IPS-15b (cell line): Measurements from ENCODE around the gene ZNF473.
"Not testable (repeated sequence)": the region's sequence is repeated elsewhere in the genome, so short reads cannot be mapped to it uniquely, and the experiment has no call there.

Source experiments
- H3K27me3 ChIP-seq: one replicate; pipeline ENCODE4 v1.6.1; 2013; ENCODE audit warnings: low read length; ENCODE audit not compliant: control insufficient read depth, insufficient read depth
- H3K36me3 ChIP-seq: one replicate; pipeline ENCODE4 v1.6.1; 2013; ENCODE audit warnings: low read length; ENCODE audit not compliant: control insufficient read depth, insufficient read depth
- H3K4me1 ChIP-seq: one replicate; pipeline ENCODE4 v1.6.1; 2013; ENCODE audit warnings: mild to moderate bottlenecking, low read length; ENCODE audit not compliant: control insufficient read depth, insufficient read depth
- H3K4me3 ChIP-seq: one replicate; pipeline ENCODE4 v1.5.1; 2013; ENCODE audit warnings: low read depth, low read length
- H3K9ac ChIP-seq: one replicate; pipeline ENCODE4 v1.6.1; 2013; ENCODE audit warnings: low read depth, mild to moderate bottlenecking, low read length
- H3K9me3 ChIP-seq: one replicate; pipeline ENCODE4 v1.6.1; 2013; ENCODE audit warnings: mild to moderate bottlenecking, low read length; ENCODE audit not compliant: control insufficient read depth, insufficient read depth

Gene ZNF473

GRCh38 chr19:50039968-50040367 is 14.2 kb downstream of the ZNF473 start:
- no peaks in the 10 kb centered on the region for H3K4me1 ChIP-seq
- peaks cover 48% of the 10 kb centered on the region for H3K36me3 ChIP-seq
- H3K9me3 ChIP-seq = no peaks in the 10 kb centered on the region
- no peak overlapping the region for H3K9ac ChIP-seq
- H3K4me3 ChIP-seq = no peak overlapping the region
- H3K27me3 ChIP-seq = no peaks in the 10 kb centered on the region

GRCh38 chr19:50040967-50041366 is 15.2 kb downstream of the ZNF473 start:
- Histone ChIP-seq H3K27me3 (no peaks in the 10 kb centered on the region), H3K4me1 (no peaks in the 10 kb centered on the region), H3K9me3 (peaks cover 5% of the 10 kb centered on the region), H3K4me3 (no peak overlapping the region), H3K36me3 (peaks cover 53% of the 10 kb centered on the region), H3K9ac (no peak overlapping the region)

- Histone ChIP-seq H3K36me3 (peaks cover 61% of the 10 kb centered on the region), H3K9ac (no peak overlapping the region), H3K4me1 (no peaks in the 10 kb centered on the region), H3K9me3 (peaks cover 5% of the 10 kb centered on the region), H3K4me3 (no peak overlapping the region), H3K27me3 (no peaks in the 10 kb centered on the region)
Measured at GRCh38 chr19:50042363-50043024, 16.7 kb downstream of the ZNF473 start.

- H3K4me3 ChIP-seq = no peak overlapping the region
Measured at GRCh38 chr19:50043967-50044366, 18.2 kb downstream of the ZNF473 start.

GRCh38 chr19:50044922-50045321 is 19.1 kb downstream of the ZNF473 start:
- Histone ChIP-seq H3K9me3 (peaks cover 5% of the 10 kb centered on the region), H3K4me3 (no peak overlapping the region), H3K27me3 (no peaks in the 10 kb centered on the region), H3K9ac (no peak overlapping the region), H3K36me3 (peaks cover 55% of the 10 kb centered on the region), H3K4me1 (no peaks in the 10 kb centered on the region)

More at GRCh38 chr19:50043967-50044366, 18.2 kb downstream of the ZNF473 start:
- H3K9me3 ChIP-seq = peaks cover 5% of the 10 kb centered on the region
- no peaks in the 10 kb centered on the region for H3K27me3 ChIP-seq
- H3K4me1 ChIP-seq = no peaks in the 10 kb centered on the region
- no peak overlapping the region for H3K9ac ChIP-seq
- H3K36me3 ChIP-seq = peaks cover 61% of the 10 kb centered on the region

GRCh38 chr19:50046649-50047503 is 21.1 kb downstream of the ZNF473 start:
- peaks cover 2% of the 10 kb centered on the region for H3K4me1 ChIP-seq
- peaks cover 41% of the 10 kb centered on the region for H3K36me3 ChIP-seq
- H3K27me3 ChIP-seq = no peaks in the 10 kb centered on the region
- peaks cover 5% of the 10 kb centered on the region for H3K9me3 ChIP-seq
- no peak overlapping the region for H3K9ac ChIP-seq
- no peak overlapping the region for H3K4me3 ChIP-seq

- peaks cover 33% of the 10 kb centered on the region for H3K36me3 ChIP-seq
- H3K9me3 ChIP-seq = peaks cover 5% of the 10 kb centered on the region
- H3K4me1 ChIP-seq = peaks cover 2% of the 10 kb centered on the region
- no peak overlapping the region for H3K9ac ChIP-seq
- H3K27me3 ChIP-seq = no peaks in the 10 kb centered on the region
- H3K4me3 ChIP-seq = no peak overlapping the region
Measured at GRCh38 chr19:50047671-50048070, 21.9 kb downstream of the ZNF473 start.

GRCh38 chr19:50050406-50051227 is 24.8 kb downstream of the ZNF473 start:
- H3K4me1 ChIP-seq = peaks cover 2% of the 10 kb centered on the region
- H3K9ac ChIP-seq = no peak overlapping the region

GRCh38 chr19:50051228-50051895 is 25.6 kb downstream of the ZNF473 start:
- not testable (repeated sequence) for H3K4me1 ChIP-seq, H3K9ac ChIP-seq, H3K36me3 ChIP-seq, H3K27me3 ChIP-seq, H3K9me3 ChIP-seq
- peak overlapping the region; percentile 80 for H3K4me3 ChIP-seq

More at GRCh38 chr19:50050406-50051227, 24.8 kb downstream of the ZNF473 start:
- peak overlapping the region; percentile 80 for H3K4me3 ChIP-seq
- no peaks in the 10 kb centered on the region for H3K27me3 ChIP-seq
- peaks cover 12% of the 10 kb centered on the region for H3K36me3 ChIP-seq
- H3K9me3 ChIP-seq = no peaks in the 10 kb centered on the region

GRCh38 chr19:50051964-50052363 is 26.2 kb downstream of the ZNF473 start:
- H3K36me3 ChIP-seq = no peaks in the 10 kb centered on the region
- no peaks in the 10 kb centered on the region for H3K27me3 ChIP-seq
- H3K9ac ChIP-seq = no peak overlapping the region
- H3K9me3 ChIP-seq = no peaks in the 10 kb centered on the region
- peaks cover 2% of the 10 kb centered on the region for H3K4me1 ChIP-seq
- H3K4me3 ChIP-seq = no peak overlapping the region

GRCh38 chr19:50053119-50053518 is 27.3 kb downstream of the ZNF473 start:
- Histone ChIP-seq H3K9me3 (no peaks in the 10 kb centered on the region), H3K27me3 (no peaks in the 10 kb centered on the region), H3K36me3 (no peaks in the 10 kb centered on the region), H3K4me1 (peaks cover 2% of the 10 kb centered on the region), H3K9ac (no peak overlapping the region), H3K4me3 (no peak overlapping the region)
